Right ventricle myocardium inferior (tissue), 1 donor: ENCODE results near the gene NET1. TPM values are rescaled to one million over a fixed set of nuclear protein-coding genes. Genes with fewer than 3 reads are reported as not detected.
"Not testable (repeated sequence)": the region's sequence is repeated elsewhere in the genome, so short reads cannot be mapped to it uniquely, and the experiment has no call there.

ENCODE experiments used
- ATAC-seq: fragments of 200-7000 bp; cut with Tn5 transposase; one replicate; pipeline ENCODE4 v1.9.1; 2020; ENCODE audit warnings: mild to moderate bottlenecking, moderate library complexity
- DNase-seq: peaks from one replicate; pipeline ENCODE4 v3.0.0; 2021; ENCODE audit errors: missing footprints
- intact Hi-C: fragments of 100-400 bp; cut with DNase I; formaldehyde crosslinking; loops from one replicate; pipeline ENCODE4 v1.11.0; 2022
- total RNA-seq: library from RNA; stranded (reverse); fragmentation: NEBNext Ultra II Directional; extraction: Animal tissue kit (Norgen Biotek cat#: 25700); gene quantifications from one replicate; pipeline ENCODE4 v1.2.1, GENCODE V29; 2021
- donor health status: DM: no; HTN: yes; CAD: no; lungs with severe emphysema.

NET1 gene
- total RNA-seq, 1 donor from 2014 or later: 16.2 TPM

DNA sequence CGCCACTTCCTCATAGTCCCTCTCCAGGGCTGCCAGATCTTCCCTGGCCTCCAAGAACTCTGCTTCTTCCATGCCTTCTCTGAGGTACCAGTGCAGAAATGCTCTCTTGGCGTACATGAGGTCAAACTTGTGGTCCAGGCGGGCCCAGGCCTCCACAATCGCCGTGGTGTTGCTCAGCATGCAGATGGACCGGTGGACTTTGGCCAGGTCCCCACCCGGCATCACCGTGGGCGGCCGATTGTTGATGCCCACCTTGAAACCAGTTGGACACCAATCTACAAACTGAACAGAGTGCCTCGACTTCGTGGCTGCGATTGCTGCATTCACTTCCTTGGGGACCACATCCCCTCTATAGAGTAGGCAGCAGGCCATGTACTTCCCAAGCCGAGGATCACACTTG, 18.8 kb upstream of the NET1 start:
- no peak for ATAC-seq
- no peak for DNase-seq
- intact Hi-C loops: no loop called here

DNA sequence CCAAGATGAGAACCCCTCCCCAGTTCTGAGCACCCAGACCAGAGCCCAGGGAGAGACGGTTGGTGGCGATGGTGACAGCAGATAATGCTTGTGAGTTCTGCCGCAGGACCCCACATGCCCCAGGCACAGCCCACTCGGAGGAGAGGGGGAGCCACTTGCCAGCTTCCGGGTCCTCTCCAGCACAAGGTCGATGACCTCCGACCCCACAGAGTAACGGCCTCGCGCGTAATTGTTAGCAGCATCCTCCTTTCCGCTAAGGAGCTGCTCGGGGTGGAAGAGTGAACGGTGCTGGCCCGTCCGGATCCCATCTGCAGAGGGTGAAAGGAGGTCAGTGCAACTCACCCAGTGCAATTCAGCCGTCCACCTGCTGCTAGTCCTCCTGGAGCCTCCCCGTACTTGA, 17.2 kb upstream of the NET1 start:
- DNase-seq (no peak), ATAC-seq (no peak)
- intact Hi-C loops: no loop called here

DNA sequence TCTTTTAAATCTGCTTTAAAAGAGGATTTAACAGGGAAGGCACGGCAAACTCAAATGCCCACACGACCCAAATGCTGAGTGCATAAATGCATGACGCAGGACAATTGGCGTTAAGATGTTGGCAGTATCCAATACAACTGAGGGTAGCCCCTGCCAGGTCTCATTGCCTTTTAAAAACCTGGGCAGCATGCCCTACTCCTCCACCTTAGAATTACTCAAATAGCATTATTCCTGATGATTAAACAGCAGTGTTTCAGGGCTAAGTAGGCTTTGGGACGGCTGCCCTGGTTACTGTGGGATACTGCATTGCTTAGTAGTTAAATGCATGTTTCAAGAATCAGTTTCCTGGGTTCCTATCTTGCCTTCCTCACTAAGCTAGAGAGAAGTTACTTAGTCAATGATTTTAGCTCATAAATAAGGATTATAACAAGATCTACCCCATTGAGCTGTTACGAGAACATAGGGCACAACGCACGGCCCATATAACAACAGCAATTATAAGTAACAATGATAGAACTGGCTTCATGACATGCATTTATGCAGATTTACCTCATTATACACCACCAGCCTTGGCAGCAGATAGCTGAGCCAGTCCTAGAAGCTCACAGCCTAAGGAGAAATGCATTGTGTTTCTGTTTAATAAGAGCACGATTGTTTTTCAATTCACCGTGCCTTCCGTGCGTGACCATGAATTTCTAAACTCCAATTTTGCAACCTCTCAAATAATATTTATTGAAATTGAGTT, 15.6 kb upstream of the NET1 start:
- DNase-seq (no peak), ATAC-seq (no peak)
- intact Hi-C loops: no loop called here

DNA sequence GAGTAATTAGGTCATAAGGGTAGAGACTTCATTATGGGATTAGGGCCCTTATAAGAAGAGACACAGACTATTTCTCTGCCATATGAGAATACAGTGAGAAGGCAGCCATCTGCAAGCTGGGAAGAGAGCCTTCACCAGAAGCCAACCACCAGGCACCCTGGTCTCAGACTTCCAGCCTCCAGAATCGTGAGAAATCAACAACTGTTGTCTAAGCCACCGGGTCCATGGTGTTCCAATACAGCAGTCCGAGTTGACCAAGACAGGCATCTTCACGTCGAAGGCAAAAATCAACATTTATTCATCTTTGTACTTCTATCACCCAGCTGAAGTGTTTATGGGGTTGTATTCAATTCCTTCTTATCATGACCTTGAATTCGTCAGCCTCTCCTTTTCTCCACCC, 13.0 kb upstream of the NET1 start:
- intact Hi-C loops: no loop called here
- DNase-seq: no peak
- ATAC-seq: no peak

DNA sequence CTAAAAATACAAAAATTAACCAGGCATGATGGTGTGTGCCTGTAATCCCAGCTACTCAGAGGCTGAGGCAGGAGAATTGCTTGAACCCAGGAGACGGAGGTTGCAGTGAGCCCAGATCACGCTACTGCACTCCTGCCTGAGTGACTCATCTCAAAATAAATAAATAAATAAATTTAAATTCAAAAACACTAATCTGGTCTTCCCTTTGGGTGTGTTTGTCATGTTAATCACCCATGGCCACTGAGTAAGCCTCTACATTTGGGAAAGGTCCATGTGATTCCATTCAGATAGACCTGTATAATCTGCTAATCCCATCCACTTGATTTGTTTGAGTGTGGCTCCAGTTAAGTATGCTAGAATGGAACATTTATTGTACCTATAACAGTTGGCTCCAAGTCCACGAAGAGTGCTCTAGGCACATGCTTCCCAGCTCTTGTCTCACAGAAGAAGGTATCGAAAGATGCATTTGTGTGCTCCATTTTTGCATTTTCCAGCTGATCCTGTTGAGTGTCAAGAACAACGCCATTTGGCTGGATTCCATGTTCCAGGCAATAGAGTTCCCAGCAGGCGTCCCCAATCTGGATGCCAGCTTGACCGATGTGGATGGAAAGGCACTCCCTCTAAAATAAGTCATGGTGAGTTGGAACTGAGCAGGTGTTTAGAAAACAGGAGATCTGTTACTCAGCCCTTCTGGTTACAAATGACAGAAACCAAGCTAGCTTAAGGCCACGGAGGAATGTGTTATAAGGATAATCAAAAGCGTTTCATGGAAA, 11.7 kb upstream of the NET1 start:
- DNase-seq (no peak), ATAC-seq (no peak)
- intact Hi-C loops: no loop called here

- intact Hi-C loops: no loop called here
- DNase-seq (no peak), ATAC-seq (no peak)
Observed at GRCh38 chr10:5402798-5403197, 9.6 kb upstream of the NET1 start.

DNA sequence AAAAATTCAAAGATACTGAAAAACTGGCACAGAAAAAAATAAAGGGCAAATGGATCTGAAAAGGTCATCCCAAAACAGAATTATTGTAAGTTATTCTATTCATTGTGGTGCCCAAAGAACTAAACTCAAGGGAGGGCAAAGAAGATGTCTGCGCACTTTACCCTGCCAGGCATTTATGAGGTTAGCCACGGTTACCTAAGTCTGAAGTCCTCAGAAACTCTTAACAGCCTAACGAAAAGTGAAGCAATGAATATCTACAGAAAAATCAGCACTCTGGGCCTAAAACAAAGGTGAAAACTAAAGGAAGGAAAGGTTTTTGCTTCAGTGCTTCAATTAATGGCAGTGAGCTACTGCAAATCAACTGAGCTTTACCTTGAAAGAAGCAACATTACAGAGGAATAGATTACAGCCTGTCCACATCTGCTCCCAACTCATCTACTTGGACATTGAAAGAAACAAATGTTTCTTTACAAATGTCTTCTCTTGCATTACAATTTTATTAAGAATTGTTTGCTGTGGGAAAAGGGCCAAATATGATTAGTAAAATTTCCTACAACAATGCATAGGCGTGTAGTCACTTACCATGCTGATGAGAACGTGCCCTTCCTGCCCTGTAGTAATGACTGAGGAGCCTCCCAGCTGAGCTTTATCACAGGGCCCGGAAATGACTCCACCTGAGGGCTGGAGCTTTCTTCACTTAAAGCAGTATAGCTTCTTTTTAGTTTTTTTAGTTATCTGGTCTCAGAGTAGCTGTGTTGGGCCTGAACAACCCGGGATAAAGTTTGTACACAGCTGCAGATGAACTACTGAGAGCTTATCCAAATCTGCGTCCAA, 7.9 kb upstream of the NET1 start, which contains the start of gene TUBAL3:
Gene TUBAL3, minus strand, starts transcription at position 621 of the 834 bp plus-strand sequence. Its CDS starts 36 bp downstream, at position 585.
- ATAC-seq: no peak
- intact Hi-C loops: no loop called here
- no peak for DNase-seq

GRCh38 chr10:5406918-5407317, 5.4 kb upstream of the NET1 start:
- DNase-seq: no peak
- ATAC-seq: no peak
- intact Hi-C loops: no loop called here

GRCh38 chr10:5410787-5411186, 1.6 kb upstream of the NET1 start:
- ATAC-seq, intact Hi-C loops, DNase-seq: not testable (repeated sequence)

GRCh38 chr10:5411941-5412276, 448 bp upstream of the NET1 start:
- DNase-seq (no peak), ATAC-seq (peak; percentile 4)
- intact Hi-C loops: no loop called here

DNA sequence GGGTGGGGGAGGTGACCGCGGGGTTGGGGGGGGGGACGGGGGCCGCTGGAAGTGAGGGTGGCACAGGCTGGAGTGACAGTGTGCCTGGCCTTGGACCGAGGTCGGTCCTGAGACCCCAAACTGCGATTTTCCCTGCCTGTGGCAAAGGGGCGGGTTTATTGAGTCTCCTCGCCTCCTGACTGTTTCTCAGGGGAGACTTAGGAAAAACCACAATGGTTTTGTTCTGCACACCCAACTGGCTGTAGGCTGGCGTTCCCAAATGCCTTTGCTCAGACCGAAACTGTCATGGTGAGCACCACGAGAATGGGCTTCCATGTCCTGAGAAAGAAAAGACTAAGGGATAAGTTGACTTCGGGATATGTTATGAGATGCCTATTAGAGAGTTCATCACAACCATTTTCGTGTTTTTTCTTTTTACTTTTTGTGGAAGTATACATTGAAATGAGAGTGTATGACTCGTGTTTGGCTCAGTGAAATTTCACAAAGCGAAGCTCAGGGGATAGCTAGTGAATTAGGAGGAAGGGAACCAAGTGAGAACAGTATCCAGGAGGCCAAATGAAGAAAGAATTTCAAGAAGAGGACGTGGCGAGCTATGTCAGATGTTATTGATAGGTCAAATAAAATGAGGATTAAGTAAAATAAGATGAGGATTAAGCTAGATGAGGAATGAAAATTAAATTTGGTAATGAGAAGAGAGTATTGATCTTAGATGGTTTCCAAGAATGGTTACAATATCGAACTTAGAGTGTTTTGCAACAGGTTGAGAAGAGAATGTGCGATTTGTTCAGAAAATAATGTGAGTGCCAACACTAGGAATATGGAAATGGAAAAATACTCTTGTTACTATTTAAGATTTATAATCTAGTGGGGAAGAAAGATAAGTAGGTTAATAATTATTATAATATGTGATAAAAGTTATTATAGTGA, 918 bp downstream of the NET1 start:
- DNase-seq: no peak
- ATAC-seq: peak; percentile 4
- intact Hi-C loops: no loop called here

DNA sequence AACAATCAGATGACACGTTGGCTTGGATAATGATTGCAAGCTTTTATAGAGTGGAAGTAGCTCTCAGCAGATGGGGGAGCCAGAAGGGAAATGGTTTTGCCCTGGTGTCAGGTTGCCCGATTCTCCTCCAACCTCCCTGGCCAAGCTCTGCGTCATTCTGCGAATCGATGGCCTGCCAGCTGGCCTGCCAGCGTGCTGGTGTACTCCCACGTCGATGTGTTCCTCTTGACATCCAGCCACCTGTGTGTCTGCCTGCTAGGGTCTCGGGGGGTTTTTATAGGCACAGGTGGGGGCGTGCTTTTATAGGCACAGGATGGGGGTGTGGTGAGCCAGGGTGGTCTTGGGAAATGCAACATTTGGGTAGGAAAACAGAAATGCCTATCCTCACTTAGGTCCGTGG, 4.6 kb downstream of the NET1 start:
- DNase-seq (no peak), ATAC-seq (no peak)
- intact Hi-C loops: no loop called here

GRCh38 chr10:5418584-5418983, 6.2 kb downstream of the NET1 start:
- no peak for ATAC-seq
- intact Hi-C loops: no loop called here
- DNase-seq: no peak

- intact Hi-C loops: no loop called here
- ATAC-seq (no peak), DNase-seq (no peak)
Observed at GRCh38 chr10:5419466-5420094, 7.2 kb downstream of the NET1 start.

GRCh38 chr10:5423771-5424170, 11.4 kb downstream of the NET1 start:
- intact Hi-C loops: no loop called here
- ATAC-seq (no peak), DNase-seq (no peak)

DNA sequence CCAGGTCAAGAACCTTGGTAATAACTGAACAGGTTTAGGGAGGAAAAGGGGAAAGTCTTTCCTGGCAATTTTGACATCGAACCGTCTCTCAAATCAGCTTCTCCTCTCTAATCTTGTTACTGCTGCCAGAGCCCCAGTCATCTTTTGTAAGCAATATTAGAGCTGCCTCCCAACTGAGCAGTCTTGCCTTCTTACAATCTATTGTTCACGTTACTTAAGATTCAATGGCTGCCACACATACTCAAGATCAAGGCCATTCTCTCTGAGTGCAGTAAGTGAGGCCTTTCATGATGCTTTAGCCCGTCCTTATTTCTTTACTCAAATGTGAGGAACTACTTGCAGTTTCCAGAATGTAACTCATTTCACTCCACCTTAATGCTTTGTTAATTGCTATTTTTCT, 12.4 kb downstream of the NET1 start:
- DNase-seq (no peak), ATAC-seq (no peak)
- intact Hi-C loops: no loop called here

DNA sequence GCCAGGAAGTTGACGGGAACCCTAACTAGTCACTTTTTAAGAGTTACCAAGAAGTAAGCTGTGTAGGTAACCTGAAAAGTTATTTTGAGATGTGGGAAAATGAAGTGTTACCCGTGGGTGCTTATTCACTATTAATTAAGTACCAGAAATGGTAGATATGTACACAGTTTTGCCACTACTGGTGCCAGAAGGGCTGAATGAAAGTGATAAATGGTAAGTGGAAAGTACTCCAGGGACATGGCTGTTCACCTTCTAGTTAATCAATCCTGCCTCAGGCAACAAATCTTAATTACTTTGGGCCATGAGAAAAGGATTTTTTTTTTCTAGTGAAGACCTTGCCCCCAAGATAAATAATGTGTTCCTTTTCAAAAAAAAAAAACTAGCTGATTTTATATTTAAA, 15.8 kb downstream of the NET1 start:
- ATAC-seq: no peak
- no peak for DNase-seq
- intact Hi-C loops: no loop called here

DNA sequence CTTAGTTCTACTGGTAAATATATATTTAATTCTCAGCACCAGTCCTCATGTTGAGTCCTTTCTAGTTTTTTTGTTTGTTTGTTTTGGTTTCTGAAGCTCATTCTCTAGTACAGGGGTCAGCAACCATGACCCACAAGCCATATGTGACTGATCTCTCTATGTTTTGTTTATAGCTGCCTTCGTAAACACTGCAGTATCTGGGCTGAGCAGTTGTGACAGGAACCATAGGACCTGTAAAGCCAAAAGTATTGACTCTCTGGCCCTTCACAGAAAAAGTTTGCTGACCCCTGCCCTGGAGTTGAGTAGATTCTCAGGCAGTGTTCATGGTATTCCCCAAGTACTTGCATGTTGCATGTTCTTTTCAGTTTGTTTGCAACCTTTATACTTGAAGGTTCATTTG, 20.8 kb downstream of the NET1 start:
- ATAC-seq: no peak
- intact Hi-C loops: loop anchor here (5.0 kb wide), 1 partner anchor 586 kb away; no protein-coding TSS in a partner anchor
- DNase-seq: no peak
